Adrenal gland (tissue), 12 donors: ENCODE data around the gene RIMBP2. TPM values are rescaled to one million over a fixed set of nuclear protein-coding genes. Genes with fewer than 3 reads are reported as not detected.

Experiments used
- DNase-seq, 7 donors: peaks; one replicate each; pipeline ENCODE4 v3.0.0-alpha.2; 2019 to 2020
- H3K27ac ChIP-seq, 5 donors: fragments of 200-600 bp; sonication (generic) in 4 of 5; 1 replicate in 3 of 5; 2 replicates in 2 of 5; pipeline versions ENCODE4 v1.5.1 to v1.8.0; 2016 to 2020; ENCODE audit warnings: mild to moderate bottlenecking in 1 of 5
- H3K27me3 ChIP-seq: fragments of 200-600 bp; 2 replicates; pipeline ENCODE4 v1.8.0; 2021
- H3K36me3 ChIP-seq, 2 donors: fragments of 200-600 bp; replicated peaks in 1 of 2; 1 replicate in 1 of 2; 2 replicates in 1 of 2; pipeline versions ENCODE4 v1.5.1 to v1.8.0; 2018 to 2022
- H3K4me1 ChIP-seq, 2 donors: fragments of 200-600 bp; replicated peaks in 1 of 2; 1 replicate in 1 of 2; 2 replicates in 1 of 2; pipeline versions ENCODE4 v1.5.1 to v1.8.0; 2018 to 2021
- H3K4me3 ChIP-seq, 4 donors: fragments of 200-600 bp; sonication (generic) in 3 of 4; one replicate each; pipeline ENCODE4 v1.5.1; 2016 to 2018
- H3K9me3 ChIP-seq, 3 donors: fragments of 200-600 bp; sonication (generic) in 1 of 3; replicated peaks in 1 of 3; 1 replicate in 2 of 3; 2 replicates in 1 of 3; pipeline versions ENCODE4 v1.5.1 to v1.8.0; 2016 to 2021
- POLR2A ChIP-seq, 2 donors: fragments of 450-650 bp; IDR thresholded peaks; one replicate each; pipeline ENCODE4 v1.6.1; 2017; ENCODE audit warnings: antibody characterized with exemption in 2 of 2, mild to moderate bottlenecking in 2 of 2, moderate library complexity in 1 of 2
- WGBS, 4 donors: extraction: QIAGEN DNeasy Blood & Tissue Kit in 2 of 4; methylation state at CpG; one replicate each; pipeline versions ENCODE4 v1.1.5 to v1.1.7; 2013 to 2017; 5-methylcytosine and 5-hydroxymethylcytosine counted together
- intact Hi-C, 2 donors: fragments of 100-400 bp; cut with DNase I; formaldehyde crosslinking; loops; one replicate each; pipeline versions ENCODE4 v1.14.1 to v1.15.0; 2022 to 2023
- polyA plus RNA-seq, 3 donors: library from polyadenylated mRNA; stranded (reverse); fragments of 200-250 nt in 2 of 3; fragments of 350-450 nt in 1 of 3; fragmentation: Illumina TruSeq in 1 of 3; extraction: RNeasy Lipid Tissue Mini Kit (QIAGEN cat#74804) in 1 of 3; gene quantifications; one replicate each; pipeline ENCODE4 v1.2.3, GENCODE V29; 2013 to 2014
- total RNA-seq, 9 donors: library from RNA; depleted of rRNA in 4 of 9; stranded (reverse); fragments of >200 nt in 4 of 9; fragments of 120-200 nt in 1 of 9; fragmentation: NEBNext Ultra II Directional in 1 of 9; extraction: Animal tissue kit (Norgen Biotek cat#: 25700) in 1 of 9; gene quantifications; one replicate each; pipeline versions ENCODE4 v1.1.0 to v1.2.4, GENCODE V29; 2013 to 2023
- TF ChIP-seq, protein P1 (sequence below), 6 experiments: fragments of 450-650 bp in 4 of 6; fragments of 200-600 bp in 2 of 6; sonication (generic) in 1 of 6; IDR thresholded peaks; 1 replicate in 5 of 6; 2 replicates in 1 of 6; pipeline versions ENCODE4 v1.5.1 to v1.8.0; 2016 to 2021; ENCODE audit warnings: antibody characterized with exemption in 6 of 6, mild to moderate bottlenecking in 2 of 6, moderate library complexity in 1 of 6
- donor health status: healthy with polysubstance abuse.
- donor health status: Bipolar disorder and iron deficiency.
- donor health status: DM: yes; HTN: yes; CAD: no.
- donor health status: DM: no; HTN: no; CAD: no.
- donor health status: DM: no; HTN: no; CAD: no.
- donor health status: DM: yes; HTN: yes; CAD: no.

Gene RIMBP2
- total and polyA plus RNA-seq, 12 donors, result 0.18 to 23.9 (median 6.3) TPM; not detected in 2

- intact Hi-C loops, result no loop called here
- 85 to 90% (median 88%) methylated on average over 17 to 18 of the region's 18 CpGs for WGBS, 4 donors
Measured at GRCh38 chr12:130427381-130427887, 288.7 kb downstream of the RIMBP2 start.

DNA sequence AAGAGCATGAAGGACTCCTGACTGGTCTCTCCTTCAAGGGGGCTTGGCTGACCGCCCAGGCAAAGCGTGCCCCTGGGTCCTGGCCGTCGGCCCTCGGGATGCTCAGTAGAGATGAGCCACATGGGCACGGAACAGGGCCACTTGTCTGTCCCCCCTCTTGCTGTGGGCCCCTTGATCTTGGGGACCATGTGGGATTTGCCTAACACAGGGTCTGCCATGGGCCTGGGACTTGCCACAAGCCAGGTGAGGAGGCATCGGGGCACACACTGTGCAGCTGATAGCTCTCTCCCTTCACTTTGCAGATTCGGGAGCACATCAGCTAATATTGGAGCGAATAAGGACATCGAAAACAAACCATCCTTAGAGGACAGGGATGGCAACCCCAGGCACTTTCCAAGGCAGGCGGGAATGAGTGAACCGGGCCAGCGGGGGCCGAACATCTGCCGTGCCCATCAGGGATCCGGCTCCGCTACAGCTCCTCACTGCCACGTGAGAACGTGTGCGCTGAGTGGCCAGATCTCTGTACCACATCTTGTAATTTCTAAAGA is 290.3 kb downstream of the RIMBP2 start:
- 84 to 89% (median 87%) methylated on average over 18 to 20 of the region's 20 CpGs for WGBS, 4 donors
- intact Hi-C loops, result no loop called here

More at GRCh38 chr12:130427381-130427887, 288.7 kb downstream of the RIMBP2 start:
- H3K36me3 ChIP-seq, result no peaks in the 10 kb centered on the region
- H3K4me3 ChIP-seq, result no peak overlapping the region
- TF ChIP-seq POLR2A (IDR thresholded peaks at IDR 0.05), result no peak
- TF ChIP-seq, protein P1, sequence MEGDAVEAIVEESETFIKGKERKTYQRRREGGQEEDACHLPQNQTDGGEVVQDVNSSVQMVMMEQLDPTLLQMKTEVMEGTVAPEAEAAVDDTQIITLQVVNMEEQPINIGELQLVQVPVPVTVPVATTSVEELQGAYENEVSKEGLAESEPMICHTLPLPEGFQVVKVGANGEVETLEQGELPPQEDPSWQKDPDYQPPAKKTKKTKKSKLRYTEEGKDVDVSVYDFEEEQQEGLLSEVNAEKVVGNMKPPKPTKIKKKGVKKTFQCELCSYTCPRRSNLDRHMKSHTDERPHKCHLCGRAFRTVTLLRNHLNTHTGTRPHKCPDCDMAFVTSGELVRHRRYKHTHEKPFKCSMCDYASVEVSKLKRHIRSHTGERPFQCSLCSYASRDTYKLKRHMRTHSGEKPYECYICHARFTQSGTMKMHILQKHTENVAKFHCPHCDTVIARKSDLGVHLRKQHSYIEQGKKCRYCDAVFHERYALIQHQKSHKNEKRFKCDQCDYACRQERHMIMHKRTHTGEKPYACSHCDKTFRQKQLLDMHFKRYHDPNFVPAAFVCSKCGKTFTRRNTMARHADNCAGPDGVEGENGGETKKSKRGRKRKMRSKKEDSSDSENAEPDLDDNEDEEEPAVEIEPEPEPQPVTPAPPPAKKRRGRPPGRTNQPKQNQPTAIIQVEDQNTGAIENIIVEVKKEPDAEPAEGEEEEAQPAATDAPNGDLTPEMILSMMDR (IDR thresholded peaks at IDR 0.05), result no peak
- H3K4me1 ChIP-seq, result no peaks in the 10 kb centered on the region
- no peak overlapping the region for H3K27ac ChIP-seq
- peak in 2 of 7 donors; percentile 7 to 38 for DNase-seq
- no peaks in the 10 kb centered on the region for H3K9me3 ChIP-seq
- no peaks in the 10 kb centered on the region for H3K27me3 ChIP-seq

GRCh38 chr12:130424858-130425697 is 291.0 kb downstream of the RIMBP2 start:
- Histone ChIP-seq H3K4me3 (no peak overlapping the region), H3K36me3 (no peaks in the 10 kb centered on the region), H3K9me3 (no peaks in the 10 kb centered on the region), H3K4me1 (no peaks in the 10 kb centered on the region), H3K27ac (no peak overlapping the region), H3K27me3 (no peaks in the 10 kb centered on the region)
- WGBS, 4 donors, result 82 to 88% (median 86%) methylated on average over 32 to 36 of the region's 36 CpGs
- TF ChIP-seq POLR2A (IDR thresholded peaks at IDR 0.05), result no peak
- TF ChIP-seq, protein P1 (IDR thresholded peaks at IDR 0.05), result no peak
- intact Hi-C loops, result no loop called here
- peak in 2 of 7 donors; percentile 15 to 51 for DNase-seq

More for the DNA sequence above, 290.3 kb downstream of the RIMBP2 start:
- Histone ChIP-seq H3K27ac (no peak overlapping the region), H3K4me1 (no peaks in the 10 kb centered on the region), H3K27me3 (no peaks in the 10 kb centered on the region), H3K36me3 (no peaks in the 10 kb centered on the region), H3K4me3 (no peak overlapping the region), H3K9me3 (no peaks in the 10 kb centered on the region)
- TF ChIP-seq POLR2A (IDR thresholded peaks at IDR 0.05), result no peak
- TF ChIP-seq, protein P1 (IDR thresholded peaks at IDR 0.05), result no peak
- DNase-seq, result peak in 2 of 7 donors; percentile 12 to 30
